BLaER1 treated with 17β-estradiol and CSF1 and Interleukin-3, amounts not matched to agents 10 nM and 100 nM (cell line): ENCODE data around the gene NXNL2.

ENCODE experiments used
- H3K27ac ChIP-seq, 11 experiments: shearing (Covaris generic); formaldehyde crosslinking; 2 replicates each; pipeline ENCODE4 v1.8.1; 2022
- H3K27me3 ChIP-seq, 11 experiments: shearing (Covaris generic); formaldehyde crosslinking; 2 replicates each; pipeline ENCODE4 v1.8.1; 2022
- H3K36me3 ChIP-seq, 11 experiments: shearing (Covaris generic); formaldehyde crosslinking; 2 replicates each; pipeline ENCODE4 v1.8.1; 2022
- H3K4me1 ChIP-seq, 10 experiments: shearing (Covaris generic); formaldehyde crosslinking; 2 replicates each; pipeline ENCODE4 v1.8.1; 2022
- H3K4me2 ChIP-seq, 11 experiments: shearing (Covaris generic); formaldehyde crosslinking; 2 replicates each; pipeline ENCODE4 v1.8.1; 2022
- H3K4me3 ChIP-seq, 10 experiments: shearing (Covaris generic); formaldehyde crosslinking; 2 replicates each; pipeline ENCODE4 v1.8.1; 2022
- H3K9ac ChIP-seq, 11 experiments: shearing (Covaris generic); formaldehyde crosslinking; 2 replicates each; pipeline ENCODE4 v1.8.1; 2022
- H3K9me3 ChIP-seq, 11 experiments: shearing (Covaris generic); formaldehyde crosslinking; replicated peaks in 1 of 11; 2 replicates each; pipeline ENCODE4 v1.8.1; 2022
- H4K20me1 ChIP-seq, 11 experiments: shearing (Covaris generic); formaldehyde crosslinking; 2 replicates each; pipeline ENCODE4 v1.8.1; 2022
- Cebpa-rat ChIP-seq, 11 experiments: shearing (Covaris generic); IDR thresholded peaks; 2 replicates each; pipeline ENCODE4 v1.8.1; 2022

Gene NXNL2

GRCh38 chr9:88579050-88579715, 44.2 kb downstream of the NXNL2 start:
- no peak for TF ChIP-seq Cebpa-rat (IDR thresholded peaks at IDR 0.05)
- no peaks in the 10 kb centered on the region for H4K20me1 ChIP-seq
- H3K27me3 ChIP-seq = no peaks in the 10 kb centered on the region
- 0 out of 22 replicates have a peak overlapping the region, but pooled peaks of 2 of the 11 experiments have one; percentile 7 to 26 for H3K27ac ChIP-seq
- peak overlapping the region in 6 of 11 experiments; percentile 28 to 51 (median 44); a peak in 6 of 22 replicates for H3K4me2 ChIP-seq
- H3K4me3 ChIP-seq = no peak overlapping the region
- no peaks in the 10 kb centered on the region for H3K36me3 ChIP-seq
- peaks cover 2 to 17% (median 8%) of the 10 kb centered on the region in 10 experiments for H3K4me1 ChIP-seq
- no peak overlapping the region; a peak in 1 of 22 replicates for H3K9ac ChIP-seq
- no peaks in the 10 kb centered on the region; a peak in 1 of 22 replicates for H3K9me3 ChIP-seq

DNA sequence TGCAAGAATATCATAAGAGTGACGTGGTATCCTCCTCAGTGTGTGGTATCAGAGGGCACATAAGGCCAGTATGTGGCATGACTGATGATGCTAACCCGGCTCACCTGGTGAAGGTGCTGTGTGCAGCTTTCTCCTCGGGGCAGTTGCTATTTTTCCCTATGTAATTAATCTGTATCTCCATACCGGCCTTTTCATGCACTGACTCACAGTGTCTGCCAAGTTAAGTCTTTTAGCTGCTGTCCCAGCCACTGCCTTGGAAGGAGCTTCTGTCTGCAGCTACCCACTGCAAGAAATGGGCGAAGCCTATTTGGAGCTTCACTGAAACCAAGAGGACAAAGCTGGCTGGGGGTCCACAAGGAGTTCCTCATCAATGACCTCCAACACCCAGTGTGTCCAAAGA, 46.0 kb downstream of the NXNL2 start:
- peaks cover 0 to under 1% (median 0%) of the 10 kb centered on the region in 11 experiments; a peak in 1 of 22 replicates for H3K9me3 ChIP-seq
- no peak overlapping the region for H3K27ac ChIP-seq
- no peaks in the 10 kb centered on the region for H4K20me1 ChIP-seq
- H3K4me2 ChIP-seq = no peak overlapping the region
- no peak for TF ChIP-seq Cebpa-rat (IDR thresholded peaks at IDR 0.05)
- no peaks in the 10 kb centered on the region for H3K27me3 ChIP-seq
- H3K36me3 ChIP-seq = no peaks in the 10 kb centered on the region
- no peak overlapping the region for H3K9ac ChIP-seq
- H3K4me1 ChIP-seq = peaks cover 11 to 25% (median 15%) of the 10 kb centered on the region in 10 experiments
- H3K4me3 ChIP-seq = no peak overlapping the region

GRCh38 chr9:88583901-88584596, 49.1 kb downstream of the NXNL2 start:
- TF ChIP-seq Cebpa-rat (IDR thresholded peaks at IDR 0.05) = no peak
- no peak overlapping the region for H3K9ac ChIP-seq
- H3K27me3 ChIP-seq = no peaks in the 10 kb centered on the region
- H3K27ac ChIP-seq = no peak overlapping the region
- H3K36me3 ChIP-seq = no peaks in the 10 kb centered on the region
- H3K4me1 ChIP-seq = peaks cover 8 to 29% (median 13%) of the 10 kb centered on the region in 10 experiments; a peak in 19 of 20 replicates
- H4K20me1 ChIP-seq = no peaks in the 10 kb centered on the region
- peaks cover 0 to 7% (median 0%) of the 10 kb centered on the region in 11 experiments; a peak in 3 of 22 replicates for H3K9me3 ChIP-seq
- H3K4me2 ChIP-seq = peak overlapping the region; percentile 6 to 67 (median 44); a peak in 21 of 22 replicates
- H3K4me3 ChIP-seq = no peak overlapping the region

- H3K4me1 ChIP-seq = peaks cover 8 to 29% (median 13%) of the 10 kb centered on the region in 10 experiments; a peak in 19 of 20 replicates
- H3K4me2 ChIP-seq = no peak overlapping the region
- peaks cover 0 to 7% (median 0%) of the 10 kb centered on the region in 11 experiments; a peak in 3 of 22 replicates for H3K9me3 ChIP-seq
- H3K27ac ChIP-seq = no peak overlapping the region
- H4K20me1 ChIP-seq = no peaks in the 10 kb centered on the region
- no peaks in the 10 kb centered on the region for H3K27me3 ChIP-seq
- H3K9ac ChIP-seq = no peak overlapping the region
- no peak overlapping the region for H3K4me3 ChIP-seq
- TF ChIP-seq Cebpa-rat (IDR thresholded peaks at IDR 0.05) = no peak
- H3K36me3 ChIP-seq = no peaks in the 10 kb centered on the region
Measured at GRCh38 chr9:88585426-88585825, 50.4 kb downstream of the NXNL2 start.

GRCh38 chr9:88586452-88586851, 51.5 kb downstream of the NXNL2 start:
- H3K9ac ChIP-seq = no peak overlapping the region
- no peak overlapping the region for H3K4me3 ChIP-seq
- peaks cover 0 to 7% (median 0%) of the 10 kb centered on the region in 11 experiments; a peak in 3 of 22 replicates for H3K9me3 ChIP-seq
- H3K4me2 ChIP-seq = no peak overlapping the region
- no peaks in the 10 kb centered on the region for H3K36me3 ChIP-seq
- no peaks in the 10 kb centered on the region for H3K27me3 ChIP-seq
- peaks cover 8 to 29% (median 13%) of the 10 kb centered on the region in 10 experiments; a peak in 19 of 20 replicates for H3K4me1 ChIP-seq
- H4K20me1 ChIP-seq = no peaks in the 10 kb centered on the region
- TF ChIP-seq Cebpa-rat (IDR thresholded peaks at IDR 0.05) = no peak
- no peak overlapping the region for H3K27ac ChIP-seq

- no peak for TF ChIP-seq Cebpa-rat (IDR thresholded peaks at IDR 0.05)
- Histone ChIP-seq H3K9ac (no peak overlapping the region), H3K4me3 (no peak overlapping the region), H3K27me3 (no peaks in the 10 kb centered on the region), H3K4me1 (peaks cover 8 to 29% (median 13%) of the 10 kb centered on the region in 10 experiments; a peak in 19 of 20 replicates), H3K36me3 (no peaks in the 10 kb centered on the region), H3K4me2 (peak overlapping the region in 3 of 11 experiments; percentile 14 to 35 (median 18); a peak in 2 of 22 replicates), H3K27ac (no peak overlapping the region), H3K9me3 (peaks cover 0 to 7% (median 0%) of the 10 kb centered on the region in 11 experiments; a peak in 3 of 22 replicates), H4K20me1 (no peaks in the 10 kb centered on the region)
Measured at GRCh38 chr9:88587182-88587581, 52.2 kb downstream of the NXNL2 start.

- Histone ChIP-seq H4K20me1 (no peaks in the 10 kb centered on the region), H3K27me3 (no peaks in the 10 kb centered on the region), H3K4me1 (peaks cover 8 to 29% (median 13%) of the 10 kb centered on the region in 10 experiments; a peak in 19 of 20 replicates), H3K27ac (no peak overlapping the region), H3K9ac (no peak overlapping the region), H3K9me3 (peaks cover 0 to 7% (median 0%) of the 10 kb centered on the region in 11 experiments; a peak in 3 of 22 replicates), H3K4me3 (no peak overlapping the region), H3K4me2 (0 out of 22 replicates have a peak overlapping the region, but pooled peaks of 1 of the 11 experiments have one; percentile 18), H3K36me3 (no peaks in the 10 kb centered on the region)
- TF ChIP-seq Cebpa-rat (IDR thresholded peaks at IDR 0.05) = no peak
Measured at GRCh38 chr9:88587885-88588649, 53.1 kb downstream of the NXNL2 start.

- Histone ChIP-seq H3K27me3 (no peaks in the 10 kb centered on the region), H3K27ac (no peak overlapping the region), H4K20me1 (no peaks in the 10 kb centered on the region), H3K36me3 (no peaks in the 10 kb centered on the region), H3K4me2 (no peak overlapping the region), H3K4me3 (no peak overlapping the region), H3K9me3 (peaks cover 0 to 7% (median 0%) of the 10 kb centered on the region in 11 experiments; a peak in 2 of 22 replicates), H3K9ac (no peak overlapping the region), H3K4me1 (peaks cover 1 to 18% (median 5%) of the 10 kb centered on the region in 10 experiments; a peak in 18 of 20 replicates)
- TF ChIP-seq Cebpa-rat (IDR thresholded peaks at IDR 0.05) = no peak
Measured at GRCh38 chr9:88589656-88590055, 54.7 kb downstream of the NXNL2 start.
